ENCODE measurements around the gene TNS2. TPM values are rescaled to one million over a fixed set of nuclear protein-coding genes. Genes with fewer than 3 reads are reported as not detected.
A peak's percentile ranks its signal among the peaks of the same experiment; 100 is the strongest.

The TNS2 gene
- total and polyA plus RNA-seq, 9 of the 15 experiments (the other 6 are each of a cell fraction or from before 2014, with no cell fraction given) = 0.28 to 3.1 (median 1.2) TPM; not detected in 1

- TF ChIP-seq RBM14 (IDR thresholded peaks at IDR 0.05; ENCODE audit: borderline replicate concordance, insufficient read depth, low read depth, low read length) = no peak
- no peak for TF ChIP-seq KAT2B (IDR thresholded peaks at IDR 0.05; ENCODE audit: low read depth, low read length)
- peak; percentile 71; the same call in 1 of the 2 replicates for TF ChIP-seq CREB1 (IDR thresholded peaks at IDR 0.05)
- TF ChIP-seq CREB1 (CRISPR knock-in tag; IDR thresholded peaks at IDR 0.05) = no peak
- peak; percentile 66 for TF ChIP-seq ARID4B (CRISPR knock-in tag; IDR thresholded peaks at IDR 0.05)
- 0 out of 2 replicates have a peak, but pooled peaks have one; percentile 32 for TF ChIP-seq ZNF324 (CRISPR knock-in tag; IDR thresholded peaks at IDR 0.05)
- peak; percentile 87 for TF ChIP-seq CREM (IDR thresholded peaks at IDR 0.05; ENCODE audit: low read depth)
- TF ChIP-seq HDAC6 (IDR thresholded peaks at IDR 0.05; ENCODE audit: low read depth, low read length) = no peak
- TF ChIP-seq SMARCA5 (IDR thresholded peaks at IDR 0.05) = 0 out of 2 replicates have a peak, but pooled peaks have one; percentile 1
- no peak for TF ChIP-seq ZNF511 (CRISPR knock-in tag; IDR thresholded peaks at IDR 0.05)
- peak; percentile 51 to 72 for TF ChIP-seq E2F6 (IDR thresholded peaks at IDR 0.05; ENCODE audit: borderline replicate concordance in 1 of 2, extremely low read depth in 1 of 2, insufficient read depth in 1 of 2, insufficient read length in 1 of 2, low read depth in 1 of 2, low read length in 1 of 2, poor library complexity in 1 of 2, severe bottlenecking in 1 of 2)
- peak; percentile 62 for TF ChIP-seq MYC (IDR thresholded peaks at IDR 0.05; ENCODE audit: low read depth, low read length)
- no peak for TF ChIP-seq MYC (CRISPR knock-in tag; IDR thresholded peaks at IDR 0.05; ENCODE audit: borderline replicate concordance, low read depth)
- TF ChIP-seq RBM25 (IDR thresholded peaks at IDR 0.05; ENCODE audit: low read depth, low read length, severe bottlenecking) = no peak
- TF ChIP-seq TAF15 (IDR thresholded peaks at IDR 0.05; ENCODE audit: low read depth, low read length) = no peak
- TF ChIP-seq ZNF444 (CRISPR knock-in tag; IDR thresholded peaks at IDR 0.05) = no peak
- peak; percentile 29; the same call in 1 of the 2 replicates for TF ChIP-seq PHF8 (IDR thresholded peaks at IDR 0.05; ENCODE audit: borderline replicate concordance, low read length)
- TF ChIP-seq PCBP1 (IDR thresholded peaks at IDR 0.05; ENCODE audit: low read depth, low read length, poor library complexity, severe bottlenecking) = peak; percentile 7
- 0 out of 2 replicates have a peak, but pooled peaks have one; percentile 2 for TF ChIP-seq TFAP4 (CRISPR knock-in tag; IDR thresholded peaks at IDR 0.05; ENCODE audit: borderline replicate concordance)
- no peak for TF ChIP-seq ZC3H8 (IDR thresholded peaks at IDR 0.05)
These were observed 43.0 kb upstream of the TNS2 start (continued) for GRCh38 chr12:53006810-53007309.
